GM10266 (cell line): Measurements from ENCODE around the gene CLDN11.

Experiments used
- DNase-seq: peaks from one replicate; pipeline ENCODE4 v3.0.0; 2012; ENCODE audit errors: extremely low spot score
- CTCF ChIP-seq: IDR thresholded peaks from 2 replicates; pipeline ENCODE4 v1.5.1; 2012; ENCODE audit warnings: mild to moderate bottlenecking, low read depth; ENCODE audit not compliant: control insufficient read depth, insufficient read depth; ENCODE audit errors: missing control alignments

The CLDN11 gene

GRCh38 chr3:170476291-170476690 lies 57.6 kb downstream of the CLDN11 start:
- DNase-seq, result no peak
- no peak for TF ChIP-seq CTCF

GRCh38 chr3:170477395-170477794 lies 58.7 kb downstream of the CLDN11 start:
- TF ChIP-seq CTCF, result no peak
- DNase-seq, result no peak

GRCh38 chr3:170480111-170480510 lies 61.4 kb downstream of the CLDN11 start:
- no peak for TF ChIP-seq CTCF
- no peak for DNase-seq

GRCh38 chr3:170482199-170482598 lies 63.5 kb downstream of the CLDN11 start:
- TF ChIP-seq CTCF, result no peak
- no peak for DNase-seq

GRCh38 chr3:170483485-170484262 lies 65.0 kb downstream of the CLDN11 start:
- TF ChIP-seq CTCF, result no peak
- DNase-seq, result no peak
